Stimulated activated CD4-positive, alpha-beta T cell treated with anti-CD3 and anti-CD28 coated beads, TNF-alpha, amount 100 ng/mL, for 24 hours (primary cell): ENCODE results near the gene INO80E.

Source experiments
- DNase-seq, 3 experiments: peaks; one replicate each; pipeline ENCODE4 v3.0.0-alpha.2; 2020; ENCODE audit warnings: low read depth in 3 of 3

INO80E gene

GRCh38 chr16:29993191-29993902 lies 2.7 kb upstream of the INO80E start:
- no peak for DNase-seq

- DNase-seq, result no peak
Observed at GRCh38 chr16:29993903-29994599, 2.0 kb upstream of the INO80E start.

- DNase-seq, result peak; percentile 50 to 80 (median 67)
Observed at GRCh38 chr16:29994600-29995323, 1.3 kb upstream of the INO80E start.

GRCh38 chr16:29995324-29995910 lies 624 bp upstream of the INO80E start, which contains the start of gene HIRIP3:
Gene HIRIP3 (minus strand): TSS chr16:29995617. CDS start chr16:29995605, 12 bp downstream.
- peak; percentile 71 to 83 (median 78) for DNase-seq

GRCh38 chr16:29996766-29997250 lies 767 bp downstream of the INO80E start:
- no peak for DNase-seq

- no peak for DNase-seq
Observed at GRCh38 chr16:29999605-30000004, 3.6 kb downstream of the INO80E start.

- DNase-seq, result no peak
Observed at GRCh38 chr16:30000735-30001631, 4.9 kb downstream of the INO80E start.

GRCh38 chr16:30002614-30003346 lies 6.7 kb downstream of the INO80E start:
- no peak for DNase-seq

- no peak for DNase-seq
Observed at GRCh38 chr16:30003670-30004423, 7.8 kb downstream of the INO80E start.

- no peak for DNase-seq
Observed at GRCh38 chr16:30004424-30004776, 8.4 kb downstream of the INO80E start.

GRCh38 chr16:30004811-30005242 lies 8.8 kb downstream of the INO80E start:
- no peak for DNase-seq

- DNase-seq, result no peak
Observed at GRCh38 chr16:30005341-30006094, 9.5 kb downstream of the INO80E start.

- DNase-seq, result no peak
Observed at GRCh38 chr16:30006095-30006473, 10.0 kb downstream of the INO80E start.

GRCh38 chr16:30006659-30007377 lies 10.8 kb downstream of the INO80E start:
- no peak for DNase-seq

- no peak for DNase-seq
Observed at GRCh38 chr16:30007378-30007895, 11.4 kb downstream of the INO80E start.

GRCh38 chr16:30009085-30009862 lies 13.2 kb downstream of the INO80E start:
- DNase-seq, result no peak
